Fibroblast of upper back skin (primary cell): ENCODE results near the gene SHC2.
A peak's percentile ranks its signal among the peaks of the same experiment; 100 is the strongest.
"Not testable (repeated sequence)": the region's sequence is repeated elsewhere in the genome, so short reads cannot be mapped to it uniquely, and the experiment has no call there.

Experiments used
- DNase-seq: peaks from one replicate; pipeline ENCODE4 v3.0.0-alpha.2; 2013

Gene SHC2

GRCh38 chr19:492091-492531 is 31.3 kb upstream of the SHC2 start:
- DNase-seq, result no peak

DNA sequence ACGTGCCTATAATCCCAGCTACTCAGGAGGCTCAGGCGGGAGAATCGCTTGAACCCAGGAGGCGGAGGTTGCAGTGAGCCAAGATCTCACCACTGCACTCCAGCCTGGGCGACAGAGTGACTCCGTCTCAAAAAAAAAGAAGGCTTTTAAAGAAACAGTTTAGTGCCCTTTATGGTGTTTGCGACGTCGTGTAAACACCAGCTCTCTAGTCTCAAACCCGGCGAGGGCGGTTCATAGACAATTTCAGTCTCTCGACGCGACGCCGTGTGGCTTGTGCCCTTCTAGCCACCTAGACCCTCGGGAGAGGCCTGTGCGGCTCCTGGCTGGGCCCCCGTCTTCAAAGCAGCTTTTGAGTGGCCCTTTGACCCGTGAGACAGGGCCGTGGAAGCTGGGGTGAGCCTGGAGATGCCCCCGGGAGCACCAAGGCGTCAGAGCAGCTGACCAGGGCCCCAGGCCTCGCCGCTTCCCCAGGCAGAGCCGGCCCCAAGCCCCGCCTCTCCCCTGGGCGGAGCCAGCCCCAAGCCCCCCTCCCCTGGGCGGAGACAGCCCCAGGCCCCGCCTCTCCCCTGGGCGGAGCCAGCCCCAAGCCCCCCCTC is 30.4 kb upstream of the SHC2 start:
- DNase-seq, result no peak

GRCh38 chr19:489418-490196 is 28.8 kb upstream of the SHC2 start:
- peak; percentile 16 for DNase-seq

DNA sequence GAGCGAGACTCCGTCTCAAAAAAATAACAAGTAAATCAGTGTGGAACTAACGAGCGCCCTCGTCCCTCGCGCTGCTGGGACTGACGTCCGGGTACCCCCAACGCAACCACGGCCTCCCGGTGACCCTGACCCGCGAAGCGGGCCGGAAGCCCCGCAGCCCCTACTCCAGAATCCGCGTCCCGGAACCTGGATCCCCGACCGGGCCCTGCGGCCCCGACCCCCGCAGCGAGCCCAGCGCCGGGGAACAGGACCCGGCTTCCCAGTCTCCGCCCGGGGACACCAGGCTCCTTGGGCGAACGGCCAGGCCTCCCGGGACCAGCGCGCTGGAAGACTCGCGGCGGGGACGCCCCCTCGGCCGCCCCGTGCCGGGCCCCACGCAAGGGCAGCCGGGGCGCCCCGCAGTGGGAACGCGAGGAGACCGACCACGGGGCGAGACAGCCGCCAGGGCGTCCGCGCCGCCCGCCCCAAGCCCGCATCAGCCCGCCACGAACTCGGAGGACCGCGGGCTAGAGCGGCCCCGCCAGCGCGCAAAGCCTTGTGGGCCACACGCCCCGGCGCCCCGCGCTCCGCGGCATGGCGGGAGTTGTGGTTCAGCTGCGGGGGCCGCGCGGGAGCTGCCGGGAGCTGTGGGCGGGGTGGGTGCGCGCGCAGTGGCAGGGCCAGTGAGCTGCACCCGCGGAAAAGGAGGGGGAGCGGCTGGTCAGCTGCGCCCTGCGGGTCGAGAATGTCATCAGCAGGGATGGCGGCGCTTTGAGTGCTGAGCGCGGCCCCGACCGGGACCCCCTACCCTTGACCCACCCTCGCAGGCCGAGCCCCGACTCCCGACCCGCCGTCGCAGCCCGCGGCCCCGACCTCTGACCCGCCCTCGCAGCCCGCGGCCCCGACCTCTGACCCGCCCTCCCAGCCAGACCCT is 27.9 kb upstream of the SHC2 start:
- DNase-seq, result peak; percentile 93

DNA sequence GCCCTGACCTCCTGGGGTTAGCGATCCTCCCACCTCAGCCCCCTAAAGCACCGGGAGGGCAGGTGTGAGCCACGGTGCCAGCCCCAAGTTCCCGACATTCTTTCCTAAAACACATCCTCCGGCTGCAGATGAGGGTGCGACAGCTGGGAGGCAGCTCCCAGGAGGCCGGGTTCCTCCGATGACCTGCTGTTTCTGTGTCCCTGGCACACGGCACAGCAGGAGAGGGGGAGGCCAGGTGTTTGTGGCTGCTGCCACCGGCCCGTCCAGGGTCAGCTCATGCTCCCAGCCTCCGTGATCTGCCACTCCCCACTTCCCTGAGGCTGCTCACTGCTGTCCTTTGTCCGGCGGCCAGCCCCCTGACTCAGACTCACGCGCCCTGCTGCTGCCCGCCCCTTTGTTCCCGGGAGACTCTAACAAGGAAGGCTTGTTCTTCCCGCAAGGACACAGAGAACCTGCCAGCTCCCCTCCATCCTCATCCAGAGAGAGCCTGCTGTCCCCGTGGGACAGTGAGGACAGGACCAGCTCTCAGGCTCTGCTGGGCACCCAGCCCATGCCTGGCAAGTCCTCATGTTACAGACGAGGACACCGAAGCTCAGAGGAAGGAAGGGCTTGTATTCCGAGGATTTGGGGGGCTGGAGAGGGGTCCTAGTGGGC is 24.9 kb upstream of the SHC2 start:
- peak; percentile 28 for DNase-seq

GRCh38 chr19:485077-485476 is 24.2 kb upstream of the SHC2 start:
- DNase-seq, result no peak

DNA sequence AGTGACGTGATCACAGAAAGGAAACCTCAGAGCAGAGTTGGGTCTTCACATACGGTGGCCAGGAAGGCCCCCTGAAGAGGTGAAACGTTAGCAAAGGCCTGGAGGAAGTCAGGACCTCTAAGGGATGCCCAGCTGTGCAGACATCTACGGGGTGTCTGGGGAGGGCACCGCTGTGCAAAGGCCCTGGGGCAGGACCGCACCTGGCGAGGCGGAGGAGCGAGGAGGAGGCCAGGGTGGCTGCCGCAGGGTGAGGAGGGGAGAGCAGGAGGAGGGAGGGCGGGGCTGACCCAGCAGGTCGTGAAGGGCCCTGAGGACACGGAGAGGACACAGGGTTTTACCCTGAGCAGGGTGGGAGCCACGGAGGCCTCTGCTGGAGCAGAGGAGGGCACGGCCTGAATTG is 23.7 kb upstream of the SHC2 start:
- DNase-seq, result no peak

DNA sequence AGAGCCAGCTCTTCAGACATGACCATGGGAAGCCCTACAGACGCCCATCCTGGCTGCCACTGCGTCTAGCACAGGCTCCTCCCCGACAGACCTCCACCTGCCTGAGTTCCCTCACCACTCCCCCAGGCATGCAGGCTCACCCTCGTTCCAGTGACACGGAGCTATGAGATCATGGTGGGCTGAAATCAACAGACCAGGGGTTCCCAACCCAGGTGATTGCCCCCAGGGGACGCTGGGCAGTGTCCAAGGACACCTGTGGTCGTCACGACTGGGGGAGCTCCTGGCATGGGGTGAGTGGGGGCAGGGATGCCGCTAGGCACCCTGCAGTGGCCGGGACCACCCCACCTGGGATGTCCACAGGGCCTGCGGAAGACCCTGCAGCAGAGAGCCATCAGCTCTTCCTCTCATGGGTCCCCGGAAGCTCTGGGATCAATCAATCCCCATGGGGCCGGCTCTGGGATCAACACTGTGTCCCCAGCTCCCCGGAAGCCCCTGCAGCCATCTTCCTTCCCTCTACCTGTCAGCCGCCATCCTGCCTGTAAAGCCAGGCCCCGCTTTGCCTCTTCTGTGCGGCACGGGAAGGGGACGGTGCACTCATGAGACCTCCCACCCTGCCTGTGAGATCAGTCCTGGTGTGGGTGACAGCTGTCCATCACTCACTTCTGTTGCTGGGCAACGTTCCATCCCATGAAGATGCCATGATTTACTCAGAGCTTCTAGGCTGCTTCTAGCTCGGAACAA is 22.7 kb upstream of the SHC2 start:
- DNase-seq, result no peak

DNA sequence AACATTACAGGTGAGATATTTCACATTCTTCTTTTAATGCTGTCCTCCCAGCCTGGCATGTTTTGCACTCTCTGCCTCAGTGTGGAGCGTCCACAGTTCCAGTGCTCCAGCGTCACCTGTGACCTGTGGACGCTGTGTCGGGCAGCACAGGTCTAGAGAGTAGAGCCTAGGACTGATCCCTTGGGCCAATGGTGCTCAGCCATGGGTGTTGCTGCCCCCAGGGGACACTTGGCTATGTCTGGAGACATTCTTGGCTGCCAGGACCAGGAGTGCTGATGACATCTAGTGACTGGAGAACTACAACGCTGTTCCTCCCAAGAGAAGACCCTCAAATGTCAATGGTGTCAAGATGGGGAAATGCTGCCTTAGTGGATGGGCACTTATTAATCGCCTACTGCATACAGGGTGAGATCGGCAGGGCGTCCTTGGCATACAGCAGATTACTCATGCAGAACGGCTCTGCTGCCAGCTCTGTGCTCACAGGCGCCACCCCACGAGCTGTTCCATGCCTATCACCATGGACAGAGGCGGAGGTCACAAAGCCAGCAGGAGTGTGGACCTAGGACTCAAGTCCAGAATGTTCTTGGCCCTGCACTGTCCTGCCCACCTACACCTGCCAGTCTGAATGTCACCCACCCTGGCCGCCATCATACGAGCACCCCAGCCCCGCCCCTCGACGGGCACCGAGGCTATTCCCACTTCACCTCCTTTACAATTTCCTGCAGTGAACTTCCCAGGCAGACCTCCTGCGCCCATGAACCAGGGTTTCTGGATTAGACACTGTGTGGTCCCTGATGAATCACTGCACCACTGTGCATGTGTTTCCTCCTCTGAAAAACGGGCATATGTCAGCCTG is 21.6 kb upstream of the SHC2 start:
- no peak for DNase-seq

GRCh38 chr19:481100-481499 is 20.3 kb upstream of the SHC2 start:
- not testable (repeated sequence) for DNase-seq

DNA sequence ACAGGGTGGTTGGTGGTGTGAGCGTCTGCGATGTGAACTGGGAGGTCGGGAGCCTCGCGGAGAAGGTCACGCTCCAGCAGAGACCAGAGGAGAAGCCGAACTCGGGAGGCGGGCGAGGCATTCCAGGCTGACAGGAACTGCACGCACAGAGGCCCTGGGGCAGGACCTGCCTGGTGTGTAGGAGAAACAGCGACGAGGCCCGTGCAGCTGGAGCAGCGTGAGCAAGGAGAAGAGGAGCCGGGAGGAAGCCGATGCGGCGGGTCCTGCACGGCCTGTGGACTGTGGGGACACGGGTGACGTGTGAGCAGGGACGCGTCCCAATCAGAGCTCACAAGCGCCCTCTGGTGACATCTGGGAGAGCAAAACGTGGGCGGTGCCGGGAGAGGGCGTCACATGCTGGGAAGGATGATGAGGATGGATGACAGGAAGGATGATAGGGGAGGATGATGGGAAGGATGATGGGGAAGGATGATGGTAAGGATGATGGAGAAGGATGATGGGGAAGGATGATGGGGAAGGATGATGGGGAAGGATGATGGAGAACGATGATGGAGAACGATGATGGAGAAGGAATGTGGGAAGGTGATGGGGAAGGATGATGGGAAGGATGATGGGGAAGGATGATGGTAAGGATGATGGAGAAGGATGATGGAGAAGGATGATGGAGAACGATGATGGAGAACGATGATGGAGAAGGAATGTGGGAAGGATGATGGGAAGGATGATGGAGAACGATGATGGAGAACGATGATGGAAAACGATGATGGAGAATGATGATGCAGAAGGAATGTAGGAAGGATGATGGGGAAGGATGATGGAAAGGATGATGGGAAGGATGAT is 19.4 kb upstream of the SHC2 start:
- DNase-seq, result peak; percentile 58

DNA sequence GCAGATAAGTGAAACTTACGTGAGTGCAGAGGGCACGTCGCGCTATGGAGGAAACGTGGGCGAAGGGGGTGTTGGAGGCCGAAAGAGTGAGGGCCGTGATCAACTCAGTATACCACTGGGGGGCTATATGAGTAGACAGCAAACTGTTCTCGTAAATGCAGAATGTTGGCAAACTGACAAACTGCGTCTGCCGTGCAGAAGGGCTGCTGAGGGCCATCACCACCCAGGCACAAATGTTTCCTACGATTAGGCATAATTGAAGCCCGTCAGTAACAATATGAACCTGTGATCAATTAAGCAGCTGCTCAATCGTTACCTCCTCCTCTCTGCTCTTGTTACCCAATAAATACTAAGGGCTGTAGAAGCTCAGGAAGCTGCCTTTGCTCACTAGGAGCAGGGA is 18.1 kb upstream of the SHC2 start:
- no peak for DNase-seq

DNA sequence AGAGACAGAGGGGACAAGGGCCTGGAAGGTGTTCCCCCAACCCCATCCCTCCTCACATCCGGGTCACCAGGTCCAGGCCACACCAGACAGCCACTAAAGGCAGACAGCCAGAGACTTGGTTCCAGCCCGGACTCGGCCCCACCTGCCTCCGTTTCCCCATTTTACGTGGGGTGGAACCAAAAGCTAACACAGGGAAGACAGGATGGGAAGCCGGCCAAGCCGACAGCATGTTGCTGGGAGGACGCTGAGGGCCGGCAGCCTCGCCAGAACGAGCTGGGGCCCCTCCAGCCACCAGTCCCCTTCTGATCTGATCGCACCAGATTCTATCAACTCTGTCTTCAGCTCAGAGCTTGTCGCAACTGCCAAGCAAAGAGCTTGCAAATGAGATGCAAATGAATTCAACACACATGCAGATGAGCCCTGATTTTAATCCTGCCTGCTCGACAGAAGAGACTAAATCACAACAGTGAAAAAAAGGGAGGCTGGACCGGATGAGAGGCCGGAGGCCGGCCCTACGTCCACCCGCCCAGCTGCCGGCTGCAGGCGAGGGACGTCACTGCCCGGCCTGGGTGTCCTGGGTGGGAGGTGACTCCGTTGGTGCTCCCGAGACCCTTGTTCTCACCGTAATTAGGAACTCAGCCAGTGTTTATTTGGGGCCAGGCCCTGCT is 17.5 kb upstream of the SHC2 start:
- DNase-seq, result no peak

DNA sequence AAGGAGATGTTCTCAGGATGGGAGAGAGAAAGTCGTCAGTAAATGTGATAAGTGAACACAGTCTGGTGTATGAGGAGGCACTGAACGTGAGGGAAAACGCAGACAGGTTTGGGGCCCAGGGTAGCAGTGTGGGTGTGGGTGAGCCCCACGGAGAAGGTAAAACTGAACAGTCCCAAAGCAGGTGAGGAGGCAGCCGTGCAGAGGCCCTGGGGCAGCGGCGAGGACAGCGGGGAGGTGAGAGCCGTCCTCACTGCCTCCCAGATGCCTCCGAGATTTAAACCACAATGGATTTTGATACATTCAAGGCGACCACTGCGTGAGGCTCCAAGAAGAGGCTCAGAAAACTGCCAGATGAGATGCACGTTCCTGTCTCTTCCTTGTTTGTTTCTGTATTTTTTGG is 14.5 kb upstream of the SHC2 start:
- no peak for DNase-seq

- DNase-seq, result no peak
Observed at GRCh38 chr19:474126-475078, 13.6 kb upstream of the SHC2 start.

GRCh38 chr19:472005-472858 is 11.4 kb upstream of the SHC2 start:
- DNase-seq, result no peak

DNA sequence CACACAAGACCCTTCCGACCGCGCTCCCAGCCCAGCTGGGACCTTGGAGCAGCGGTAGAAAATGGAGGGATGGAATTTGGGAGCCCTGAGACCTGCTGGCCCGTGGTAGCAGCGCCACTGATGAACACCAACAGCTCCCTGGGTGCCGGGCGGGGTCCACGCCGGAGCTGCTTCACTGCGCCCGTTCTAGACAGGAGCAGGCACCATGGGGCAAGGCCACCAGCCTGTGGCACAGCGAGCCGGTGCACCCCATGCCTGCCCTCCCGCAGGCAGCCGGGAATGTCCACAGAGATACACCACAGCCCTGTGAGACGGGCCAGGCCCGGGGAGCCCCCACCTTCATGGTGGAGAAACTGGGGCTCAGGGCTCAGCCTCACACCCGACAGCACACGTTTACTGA is 9.9 kb upstream of the SHC2 start:
- no peak for DNase-seq

DNA sequence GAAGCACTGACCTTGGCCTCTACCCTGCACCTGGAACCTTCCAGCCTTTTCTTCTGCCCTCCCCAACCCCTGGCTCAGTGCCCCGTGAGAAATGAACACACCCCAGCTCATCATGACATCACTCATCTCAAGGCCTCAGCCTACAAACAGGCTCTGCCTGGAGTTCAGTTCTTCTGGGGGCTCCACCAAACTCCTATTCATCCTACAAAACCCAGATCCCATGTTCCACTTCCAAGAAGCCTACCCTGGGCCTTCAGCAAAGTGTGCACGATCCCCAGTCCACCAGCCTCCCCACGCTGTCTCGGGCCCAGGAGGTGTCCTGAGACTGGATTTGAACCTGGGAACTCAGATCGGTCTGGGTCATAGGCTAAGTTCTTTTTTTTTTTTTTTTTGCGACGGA is 9.0 kb upstream of the SHC2 start:
- DNase-seq, result no peak
